GM19238 (cell line): ENCODE measurements around the gene GPC6.

ENCODE experiments used
- DNase-seq: peaks from one replicate; pipeline ENCODE4 v3.0.0; 2011; ENCODE audit warnings: low spot score; ENCODE audit not compliant: insufficient read length

The GPC6 gene

DNA sequence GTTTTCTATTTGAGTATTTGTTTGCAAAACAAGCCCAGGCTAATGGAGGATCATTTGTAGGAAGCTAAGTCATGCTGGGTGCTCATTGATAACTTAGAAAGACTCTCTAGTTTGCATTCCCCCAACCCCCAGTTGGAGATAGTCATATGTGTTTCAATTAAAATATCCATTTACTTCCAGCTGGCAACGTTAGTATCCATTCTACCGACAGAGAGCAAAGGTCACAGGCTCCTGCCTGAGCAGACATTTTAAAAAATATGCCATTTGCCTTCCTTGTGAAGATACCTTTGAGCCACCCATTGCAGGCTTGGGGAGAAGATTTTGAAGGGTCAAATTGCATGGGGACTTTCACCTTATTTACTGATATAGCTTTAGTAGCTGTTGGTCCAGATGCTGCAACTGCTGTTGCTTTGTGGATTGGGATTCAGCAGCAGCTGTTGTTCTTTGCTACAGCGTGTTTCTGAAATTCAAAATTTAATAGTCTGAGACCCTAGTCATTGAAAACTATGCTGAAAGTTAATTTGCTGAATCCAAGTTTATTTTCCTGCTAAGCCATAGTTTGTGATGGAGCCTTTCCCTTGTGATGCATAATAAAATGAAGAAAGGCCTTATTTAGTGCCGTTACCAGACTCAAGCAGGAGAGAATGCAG lies 335.1 kb downstream of the GPC6 start:
- DNase-seq: no peak

DNA sequence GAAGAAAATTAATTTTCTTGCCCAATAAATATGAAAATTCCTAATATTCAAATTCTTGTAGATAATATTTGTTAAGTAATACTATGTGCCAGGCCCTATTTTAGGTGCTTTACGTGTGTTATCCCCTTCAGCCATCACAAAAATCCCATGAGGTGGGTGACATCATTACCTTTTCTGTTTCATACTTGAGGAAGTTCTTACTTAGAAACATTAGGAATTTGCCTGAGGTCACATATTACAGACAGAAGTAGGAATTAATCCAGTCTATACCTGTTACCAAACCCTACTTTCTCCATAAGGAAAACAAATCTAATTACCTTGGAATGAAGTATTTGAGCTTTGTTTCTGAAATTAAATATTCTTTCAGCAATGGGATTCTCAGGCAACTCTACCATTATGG lies 336.1 kb downstream of the GPC6 start:
- no peak for DNase-seq

DNA sequence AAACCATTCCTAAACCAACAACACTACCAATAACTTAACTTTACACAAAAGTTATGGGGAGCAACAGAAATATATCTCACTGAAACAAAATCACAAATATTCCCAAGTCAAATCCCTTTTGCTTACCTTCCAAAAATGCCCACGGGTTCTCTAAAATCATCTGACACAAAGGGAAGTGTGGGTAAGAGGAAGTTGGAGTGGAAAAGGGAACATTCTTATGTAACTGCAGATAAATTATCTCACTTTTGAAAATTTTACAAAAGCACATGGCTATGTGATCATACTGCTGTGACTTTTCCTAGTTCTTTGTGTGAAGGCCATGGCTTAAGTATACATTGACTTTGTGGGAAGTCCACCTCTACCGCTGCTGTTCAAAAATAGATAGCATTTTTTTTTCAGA lies 350.5 kb downstream of the GPC6 start:
- no peak for DNase-seq

GRCh38 chr13:93589788-93590187 lies 363.2 kb downstream of the GPC6 start:
- no peak for DNase-seq

GRCh38 chr13:93603043-93603442 lies 376.4 kb downstream of the GPC6 start:
- DNase-seq: no peak

DNA sequence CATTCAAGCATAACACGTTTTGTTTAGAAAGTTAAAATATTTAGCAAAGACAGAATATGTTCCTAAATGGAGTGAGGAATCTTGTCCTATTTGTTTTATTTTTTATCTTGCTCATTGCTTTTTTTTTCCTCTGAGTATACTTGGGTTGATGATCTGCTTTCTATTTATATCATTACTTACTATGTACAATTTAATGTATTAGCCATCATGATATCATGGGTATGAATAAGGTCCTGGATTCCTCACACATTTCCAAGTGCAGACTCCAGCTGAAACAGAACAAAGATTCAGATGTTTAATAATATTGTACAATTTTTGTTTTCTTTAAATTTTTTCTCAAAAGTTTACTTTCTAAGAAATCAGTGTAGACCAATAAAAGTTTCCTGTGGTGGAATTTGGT lies 388.2 kb downstream of the GPC6 start:
- no peak for DNase-seq

GRCh38 chr13:93620181-93620765 lies 393.7 kb downstream of the GPC6 start:
- no peak for DNase-seq

DNA sequence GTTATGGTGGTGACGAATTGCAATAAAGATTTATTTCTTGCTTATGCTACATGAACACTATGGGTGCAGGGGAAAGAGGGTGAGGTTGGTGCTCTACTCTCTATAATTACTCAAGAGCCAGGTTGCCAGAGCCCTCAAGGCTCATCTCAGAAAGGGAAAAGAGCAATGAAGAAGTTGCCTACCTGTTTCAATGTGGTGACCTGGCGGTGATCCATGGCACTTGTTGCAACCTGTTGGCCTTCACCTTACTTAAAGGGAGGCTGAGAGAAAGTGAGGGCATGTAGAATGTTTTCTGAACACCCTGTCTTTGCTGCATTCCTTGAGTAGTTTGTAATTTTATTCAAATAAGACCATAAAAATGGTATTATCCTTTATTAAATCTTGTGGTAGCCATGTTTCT lies 394.4 kb downstream of the GPC6 start:
- DNase-seq: no peak

GRCh38 chr13:93621966-93622365 lies 395.4 kb downstream of the GPC6 start:
- no peak for DNase-seq

DNA sequence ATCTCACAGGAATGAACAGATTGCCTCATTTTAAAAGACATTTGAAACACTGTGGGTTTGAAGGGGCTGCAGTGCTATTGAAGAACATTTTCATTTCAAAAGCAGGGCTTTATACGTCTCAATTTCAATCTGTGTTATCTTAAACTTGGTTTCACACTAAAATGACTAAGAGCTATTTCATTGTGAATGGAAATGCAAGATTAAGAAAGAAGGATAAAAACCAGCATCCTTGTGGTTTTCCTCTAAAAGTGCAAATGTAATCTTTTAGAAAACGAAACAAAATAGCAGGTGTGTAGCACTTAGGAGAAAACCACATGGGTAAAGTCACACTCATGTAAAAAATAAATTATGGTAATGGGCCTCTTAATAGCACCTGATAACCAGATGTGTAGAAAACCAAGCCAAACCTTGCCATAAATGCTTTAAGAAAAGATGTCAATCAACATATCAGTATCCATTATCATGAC lies 397.7 kb downstream of the GPC6 start:
- no peak for DNase-seq

- no peak for DNase-seq
Observed at GRCh38 chr13:93625536-93625935, 398.9 kb downstream of the GPC6 start.

DNA sequence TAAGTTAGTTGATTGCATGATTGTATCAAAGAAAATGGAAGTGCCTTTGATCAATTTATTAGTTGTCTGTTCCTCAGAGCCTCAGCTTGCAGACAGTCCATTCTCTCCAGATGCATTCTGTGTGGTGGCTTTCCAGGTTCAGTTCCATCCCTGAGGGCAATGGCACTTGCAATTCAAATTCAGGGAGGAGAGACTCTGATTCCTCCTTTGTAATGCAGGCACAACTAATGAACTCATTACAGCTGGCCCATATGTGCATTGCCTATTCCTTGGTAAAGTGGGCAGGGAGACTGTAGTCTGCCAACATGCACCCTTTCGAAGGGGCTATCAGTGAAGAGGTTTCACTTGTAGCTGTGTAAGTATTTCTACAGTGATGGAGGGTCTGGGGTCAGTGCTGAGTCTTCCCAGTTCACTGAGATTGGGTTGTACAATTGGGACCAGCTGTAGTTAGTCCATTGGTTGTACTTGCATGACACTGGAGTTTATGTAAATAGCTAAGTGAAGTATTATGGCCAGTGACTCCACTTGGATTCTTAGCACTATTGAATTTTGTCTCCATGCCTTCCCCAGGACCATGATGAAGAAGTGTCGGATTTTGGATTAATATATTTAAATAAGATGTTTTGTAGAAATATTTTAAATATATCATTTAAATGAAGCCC lies 401.7 kb downstream of the GPC6 start:
- no peak for DNase-seq

GRCh38 chr13:93635616-93636032 lies 409.0 kb downstream of the GPC6 start:
- DNase-seq: no peak

- no peak for DNase-seq
Observed at GRCh38 chr13:93637852-93638251, 411.2 kb downstream of the GPC6 start.

- DNase-seq: no peak
Observed at GRCh38 chr13:93640452-93640851, 413.8 kb downstream of the GPC6 start.

DNA sequence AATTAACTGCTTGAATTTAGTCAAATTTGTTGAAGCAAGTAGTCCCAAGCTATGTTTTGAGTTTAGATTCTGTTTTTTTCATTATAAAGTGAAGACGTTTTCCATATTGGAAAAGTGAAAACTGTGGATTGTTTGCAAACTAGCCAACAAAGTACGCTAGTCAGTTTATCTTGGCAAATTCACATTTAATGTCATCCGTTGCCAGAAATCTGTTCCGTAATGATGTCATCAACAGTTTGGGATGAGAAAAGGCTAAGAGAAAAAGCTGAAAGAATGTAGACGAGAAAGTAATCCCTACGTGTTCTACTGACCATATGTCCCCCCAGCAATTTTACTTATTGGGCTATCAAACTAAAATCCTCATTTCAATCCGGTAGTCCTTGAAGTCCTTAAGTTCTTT lies 419.6 kb downstream of the GPC6 start:
- DNase-seq: no peak

GRCh38 chr13:93649496-93649895 lies 422.9 kb downstream of the GPC6 start:
- no peak for DNase-seq

- DNase-seq: no peak
Observed at GRCh38 chr13:93653776-93654175, 427.2 kb downstream of the GPC6 start.

DNA sequence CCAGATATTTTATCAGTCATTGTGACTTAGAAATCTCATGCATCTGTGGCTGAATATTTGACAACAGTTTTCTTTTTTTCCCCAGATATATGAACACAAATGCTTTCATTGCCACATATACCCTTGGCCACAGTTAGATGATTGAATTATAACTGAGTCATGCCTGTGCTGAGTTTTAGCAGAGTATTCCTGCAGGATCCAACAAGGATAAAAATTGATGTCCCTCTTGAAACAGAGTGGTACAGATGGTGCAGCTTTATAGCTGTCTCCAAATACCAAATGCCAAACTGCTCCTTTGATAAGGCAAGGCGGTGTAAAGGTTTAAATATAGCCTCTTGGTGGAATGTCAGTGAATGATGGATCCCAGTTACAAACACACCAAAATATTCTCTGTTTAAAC lies 428.5 kb downstream of the GPC6 start:
- no peak for DNase-seq

GRCh38 chr13:93660391-93661063 lies 433.9 kb downstream of the GPC6 start:
- DNase-seq: no peak

- DNase-seq: no peak
Observed at GRCh38 chr13:93670866-93671265, 444.3 kb downstream of the GPC6 start.

- no peak for DNase-seq
Observed at GRCh38 chr13:93672996-93673395, 446.4 kb downstream of the GPC6 start.
